HG03432 (cell line): ENCODE results near the gene HS3ST1.

ENCODE experiments used
- ATAC-seq: cut with Tn5 transposase; IDR thresholded peaks from one replicate; pipeline ENCODE4 v1.9.1; 2021; ENCODE audit warnings: mild to moderate bottlenecking, moderate library complexity; ENCODE audit not compliant: unreplicated experiment

HS3ST1 gene

GRCh38 chr4:11435557-11435956, 6.9 kb upstream of the HS3ST1 start:
- no peak for ATAC-seq

- ATAC-seq, result no peak
Observed at GRCh38 chr4:11431111-11431510, 2.4 kb upstream of the HS3ST1 start.

- ATAC-seq, result no peak
Observed at GRCh38 chr4:11430536-11430935, 1.8 kb upstream of the HS3ST1 start.

GRCh38 chr4:11429699-11430045, 978 bp upstream of the HS3ST1 start:
- no peak for ATAC-seq

- peak; percentile 82 for ATAC-seq
Observed at GRCh38 chr4:11428899-11429698, 405 bp upstream of the HS3ST1 start.

- ATAC-seq, result no peak
Observed at GRCh38 chr4:11427121-11427996, 1.3 kb downstream of the HS3ST1 start.

- no peak for ATAC-seq
Observed at GRCh38 chr4:11426731-11427120, 2.0 kb downstream of the HS3ST1 start.

- ATAC-seq, result no peak
Observed at GRCh38 chr4:11426003-11426402, 2.7 kb downstream of the HS3ST1 start.

GRCh38 chr4:11424856-11425255, 3.8 kb downstream of the HS3ST1 start:
- ATAC-seq, result no peak

GRCh38 chr4:11424000-11424399, 4.7 kb downstream of the HS3ST1 start:
- ATAC-seq, result peak; percentile 39

GRCh38 chr4:11423465-11423864, 5.2 kb downstream of the HS3ST1 start:
- ATAC-seq, result no peak

- ATAC-seq, result no peak
Observed at GRCh38 chr4:11421116-11421515, 7.6 kb downstream of the HS3ST1 start.

- ATAC-seq, result no peak
Observed at GRCh38 chr4:11420327-11420726, 8.4 kb downstream of the HS3ST1 start.

GRCh38 chr4:11418610-11419009, 10.1 kb downstream of the HS3ST1 start:
- ATAC-seq, result no peak

GRCh38 chr4:11416767-11417113, 12.0 kb downstream of the HS3ST1 start:
- no peak for ATAC-seq

GRCh38 chr4:11416071-11416766, 12.5 kb downstream of the HS3ST1 start:
- ATAC-seq, result peak; percentile 49

GRCh38 chr4:11415409-11416070, 13.2 kb downstream of the HS3ST1 start:
- ATAC-seq, result peak; percentile 83

GRCh38 chr4:11412211-11412610, 16.5 kb downstream of the HS3ST1 start:
- ATAC-seq, result no peak

GRCh38 chr4:11409632-11410031, 19.1 kb downstream of the HS3ST1 start:
- ATAC-seq, result no peak

GRCh38 chr4:11408233-11408967, 20.3 kb downstream of the HS3ST1 start:
- ATAC-seq, result no peak
